Fibroblast of lung (primary cell): ENCODE data around the gene TGFB1. TPM values are rescaled to one million over a fixed set of nuclear protein-coding genes. Genes with fewer than 3 reads are reported as not detected.

ENCODE experiments used
- DNase-seq, 2 donors: peaks; one replicate each; pipeline versions ENCODE4 v3.0.0 to v3.0.0-alpha.2; 2010; ENCODE audit warnings: low read depth in 2 of 2
- H2AFZ ChIP-seq: 2 replicates; pipeline ENCODE4 v1.5.1; 2012; ENCODE audit warnings: low read length, control low read depth, inconsistent platforms
- H3K27ac ChIP-seq: 2 replicates; pipeline ENCODE4 v1.5.1; 2011; ENCODE audit warnings: low read length, control low read depth; ENCODE audit not compliant: insufficient read depth
- H3K27me3 ChIP-seq: 2 replicates; pipeline ENCODE4 v1.5.1; 2011; ENCODE audit warnings: mild to moderate bottlenecking, low read length; ENCODE audit not compliant: control insufficient read depth, insufficient read depth
- H3K36me3 ChIP-seq: 2 replicates; pipeline ENCODE4 v1.5.1; 2011; ENCODE audit warnings: low read length; ENCODE audit not compliant: control insufficient read depth, insufficient read depth
- H3K4me1 ChIP-seq: 2 replicates; pipeline ENCODE4 v1.5.1; 2011; ENCODE audit warnings: low read length; ENCODE audit not compliant: control insufficient read depth, insufficient read depth; ENCODE audit errors: extremely low read depth
- H3K4me2 ChIP-seq: 2 replicates; pipeline ENCODE4 v1.5.1; 2011; ENCODE audit warnings: low read length, control low read depth; ENCODE audit not compliant: insufficient read depth; ENCODE audit errors: extremely low read depth
- H3K4me3 ChIP-seq, 4 experiments: fragments of 200-600 bp in 1 of 4; sonication (generic) in 1 of 4; replicated peaks in 1 of 4; 2 replicates each; pipeline ENCODE4 v1.5.1; 2011 to 2016; ENCODE audit warnings: low read length in 4 of 4, low read depth in 3 of 4, mild to moderate bottlenecking in 3 of 4, control low read depth in 2 of 4, inconsistent platforms in 1 of 4, mixed read lengths in 1 of 4; ENCODE audit not compliant: insufficient read depth in 1 of 4; ENCODE audit errors: control extremely low read depth in 1 of 4
- H3K79me2 ChIP-seq: 2 replicates; pipeline ENCODE4 v1.5.1; 2012; ENCODE audit warnings: mild to moderate bottlenecking, low read length, inconsistent platforms; ENCODE audit not compliant: control insufficient read depth, insufficient read depth
- H3K9ac ChIP-seq: 2 replicates; pipeline ENCODE4 v1.5.1; 2011; ENCODE audit warnings: mild to moderate bottlenecking, low read length, control low read depth; ENCODE audit not compliant: insufficient read depth
- H3K9me3 ChIP-seq: 2 replicates; pipeline ENCODE4 v1.5.1; 2012; ENCODE audit warnings: low read depth, low read length; ENCODE audit not compliant: control insufficient read depth, insufficient read depth
- H4K20me1 ChIP-seq: 2 replicates; pipeline ENCODE4 v1.5.1; 2011; ENCODE audit warnings: low read length; ENCODE audit not compliant: control insufficient read depth, insufficient read depth; ENCODE audit errors: extremely low read depth
- CTCF ChIP-seq, 2 donors: IDR thresholded peaks in 1 of 2; conservative IDR thresholded peaks in 1 of 2; 1 replicate in 1 of 2; 2 replicates in 1 of 2; pipeline ENCODE4 v1.5.1; 2011 to 2012; ENCODE audit warnings: low read length in 2 of 2, control low read depth in 1 of 2, inconsistent platforms in 1 of 2, low read depth in 1 of 2, mild to moderate bottlenecking in 1 of 2
- EZH2 ChIP-seq: IDR thresholded peaks from 2 replicates; pipeline ENCODE4 v1.5.1; 2012; ENCODE audit warnings: low read length, control low read depth, mild to moderate bottlenecking; ENCODE audit errors: missing control alignments
- polyA plus RNA-seq, 2 donors: library from polyadenylated mRNA; depleted of rRNA in 1 of 2; stranded (reverse) in 1 of 2; unstranded in 1 of 2; fragments of >200 nt; gene quantifications; 2 replicates each; pipeline ENCODE4 v1.2.1, GENCODE V29; 2011 to 2012; ENCODE audit warnings: missing spikeins in 1 of 2
- total RNA-seq: library from RNA; depleted of rRNA; stranded (reverse); fragments of >200 nt; gene quantifications from 2 replicates; pipeline ENCODE4 v1.2.1, GENCODE V29; 2014

The TGFB1 gene
- total and polyA plus RNA-seq, 2 donors (not counting 1 experiment from before 2014, with no cell fraction given): 4.2 to 14.4 TPM

GRCh38 chr19:41354343-41354953 lies 726 bp upstream of the TGFB1 start:
- H2AFZ ChIP-seq: no peak overlapping the region
- H3K36me3 ChIP-seq: no peaks in the 10 kb centered on the region
- TF ChIP-seq EZH2 (no peak), CTCF (conservative IDR thresholded peaks at IDR 0.05 in 1 of 2, IDR thresholded peaks at IDR 0.05 in 1 of 2; ENCODE audit: low read depth in 1 of 2, low read length in 2 of 2) (no peak)
- no peaks in the 10 kb centered on the region for H3K27me3 ChIP-seq
- H3K4me3 ChIP-seq: peak overlapping the region; percentile 32 to 88 (median 50)
- H3K79me2 ChIP-seq: peaks cover 28% of the 10 kb centered on the region
- peak overlapping the region; percentile 20 for H3K9ac ChIP-seq
- H3K4me2 ChIP-seq: peak overlapping the region; percentile 79
- H3K27ac ChIP-seq: peak overlapping the region; percentile 44
- H4K20me1 ChIP-seq: peaks cover 1% of the 10 kb centered on the region
- no peak for DNase-seq
- H3K9me3 ChIP-seq: no peaks in the 10 kb centered on the region
- H3K4me1 ChIP-seq: peaks cover 5% of the 10 kb centered on the region

- H3K4me2 ChIP-seq: peak overlapping the region; percentile 98
- no peak overlapping the region for H2AFZ ChIP-seq
- H3K36me3 ChIP-seq: peaks cover 2% of the 10 kb centered on the region
- TF ChIP-seq CTCF (conservative IDR thresholded peaks at IDR 0.05 in 1 of 2, IDR thresholded peaks at IDR 0.05 in 1 of 2; ENCODE audit: low read depth in 1 of 2, low read length in 2 of 2): peak; percentile 40 to 41
- TF ChIP-seq EZH2: no peak
- peaks cover 28% of the 10 kb centered on the region for H3K79me2 ChIP-seq
- no peaks in the 10 kb centered on the region for H3K9me3 ChIP-seq
- peaks cover 1% of the 10 kb centered on the region for H4K20me1 ChIP-seq
- peak overlapping the region; percentile 69 for H3K9ac ChIP-seq
- peak overlapping the region; percentile 80 to 92 (median 87) for H3K4me3 ChIP-seq
- peak overlapping the region; percentile 67 for H3K27ac ChIP-seq
- H3K4me1 ChIP-seq: peaks cover 5% of the 10 kb centered on the region
- H3K27me3 ChIP-seq: no peaks in the 10 kb centered on the region
- DNase-seq: peak; percentile 44 to 48
These were observed 885 bp downstream of the TGFB1 start for GRCh38 chr19:41352609-41353465.

- H3K9me3 ChIP-seq: no peaks in the 10 kb centered on the region
- peak overlapping the region; percentile 80 to 92 (median 87) for H3K4me3 ChIP-seq
- peaks cover 5% of the 10 kb centered on the region for H3K4me1 ChIP-seq
- no peak overlapping the region for H2AFZ ChIP-seq
- H3K9ac ChIP-seq: peak overlapping the region; percentile 69
- peaks cover 2% of the 10 kb centered on the region for H3K36me3 ChIP-seq
- peaks cover 1% of the 10 kb centered on the region for H4K20me1 ChIP-seq
- peak overlapping the region; percentile 98 for H3K4me2 ChIP-seq
- peak overlapping the region; percentile 67 for H3K27ac ChIP-seq
- no peak for TF ChIP-seq EZH2
- TF ChIP-seq CTCF (conservative IDR thresholded peaks at IDR 0.05 in 1 of 2, IDR thresholded peaks at IDR 0.05 in 1 of 2; ENCODE audit: low read depth in 1 of 2, low read length in 2 of 2): no peak
- peaks cover 28% of the 10 kb centered on the region for H3K79me2 ChIP-seq
- DNase-seq: no peak
- no peaks in the 10 kb centered on the region for H3K27me3 ChIP-seq
These were observed 1.5 kb downstream of the TGFB1 start for GRCh38 chr19:41352279-41352608.
